ENCODE measurements around the gene CCDC117. TPM values are rescaled to one million over a fixed set of nuclear protein-coding genes. Genes with fewer than 3 reads are reported as not detected.
A peak's percentile ranks its signal among the peaks of the same experiment; 100 is the strongest.
"Not testable (repeated sequence)": the region's sequence is repeated elsewhere in the genome, so short reads cannot be mapped to it uniquely, and the experiment has no call there.

The CCDC117 gene
- polyA plus RNA-seq, 1 donor (not counting 4 experiments of a cell fraction or from before 2014, with no cell fraction given), result 8.8 TPM

DNA sequence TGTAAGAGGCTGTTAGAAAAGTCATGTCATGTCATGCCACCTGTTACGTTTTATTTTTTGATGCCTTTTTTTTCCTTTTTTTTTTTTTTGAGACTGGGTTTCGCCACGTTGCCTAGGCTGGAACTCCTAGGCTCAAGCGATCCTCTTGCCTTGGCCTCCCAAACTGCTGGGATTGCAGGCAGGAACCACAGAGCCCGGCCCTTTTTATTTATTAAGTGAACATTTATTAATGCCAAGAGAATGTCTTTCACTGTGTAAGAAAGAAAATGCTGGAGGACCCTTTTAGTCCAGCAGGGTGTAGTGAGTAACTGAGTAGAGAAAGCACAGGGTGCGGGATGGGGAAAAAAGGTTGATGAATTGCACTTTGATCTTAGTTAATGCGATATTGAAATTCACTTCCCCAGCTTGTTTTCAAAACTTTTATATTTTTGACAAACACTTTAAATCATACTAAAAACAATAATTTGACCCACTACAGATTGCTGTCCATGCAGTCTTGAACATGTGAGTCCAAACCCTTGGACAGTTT, 30.2 kb downstream of the CCDC117 start:
- dilution Hi-C loops (cut with MboI; ENCODE audit: extremely low pct_ligation_motif_present, low sequenced_read_pairs), result no loop called here
- Histone ChIP-seq H3K27ac (ENCODE audit: control insufficient read depth, insufficient read depth, low read length) (no peak overlapping the region), H3K79me2 (ENCODE audit: control insufficient read depth, insufficient read depth, low read length) (peaks cover 27% of the 10 kb centered on the region), H2AFZ (ENCODE audit: control insufficient read depth, low read length) (no peak overlapping the region), H3K9me3 (ENCODE audit: control insufficient read depth, low read depth, low read length) (no peaks in the 10 kb centered on the region), H3K27me3 (ENCODE audit: control insufficient read depth, extremely low read depth, insufficient read depth, low read length) (no peaks in the 10 kb centered on the region), H3K9ac (ENCODE audit: control insufficient read depth, extremely low read depth, insufficient read depth, low read length) (peak overlapping the region; percentile 56), H3K9me1 (ENCODE audit: control insufficient read depth, extremely low read depth, insufficient read depth, low read length) (no peaks in the 10 kb centered on the region), H3K36me3 (ENCODE audit: control insufficient read depth in 2 of 2, extremely low read depth in 1 of 2, insufficient read depth in 2 of 2, low read length in 2 of 2) (peaks cover 2 to 5% of the 10 kb centered on the region in 2 experiments), H3K4me1 (ENCODE audit: control insufficient read depth, extremely low read depth, insufficient read depth, low read length) (peaks cover 19% of the 10 kb centered on the region), H3K4me2 (ENCODE audit: control insufficient read depth, extremely low read depth, insufficient read depth, low read depth, low read length) (peak overlapping the region; percentile 86), H3K4me3 (ENCODE audit: control insufficient read depth in 2 of 3, extremely low read depth in 1 of 3, insufficient read depth in 2 of 3, low read depth in 1 of 3, low read length in 3 of 3) (peak overlapping the region in 1 of 3 experiments; percentile 29), H4K20me1 (ENCODE audit: control insufficient read depth, extremely low read depth, insufficient read depth, low read length) (no peaks in the 10 kb centered on the region)
- no peak for FAIRE-seq
- TF ChIP-seq EZH2 (IDR thresholded peaks at IDR 0.05; ENCODE audit: low read length) (no peak), CTCF (optimal IDR thresholded peaks at IDR 0.05 in 1 of 3, IDR thresholded peaks at IDR 0.05 in 1 of 3, conservative IDR thresholded peaks at IDR 0.05 in 1 of 3; ENCODE audit: extremely low read depth in 1 of 3, insufficient read depth in 2 of 3, low read length in 3 of 3) (no peak)
- no peak for DNase-seq (ENCODE audit: low read depth, low spot score)

GRCh38 chr22:28805426-28805825, 32.9 kb downstream of the CCDC117 start:
- H3K4me3 ChIP-seq (ENCODE audit: control insufficient read depth in 2 of 3, extremely low read depth in 1 of 3, insufficient read depth in 2 of 3, low read depth in 1 of 3, low read length in 3 of 3); H3K9me3 ChIP-seq (ENCODE audit: control insufficient read depth, low read depth, low read length); DNase-seq (ENCODE audit: low read depth, low spot score); H3K9ac ChIP-seq (ENCODE audit: control insufficient read depth, extremely low read depth, insufficient read depth, low read length); FAIRE-seq; H3K4me2 ChIP-seq (ENCODE audit: control insufficient read depth, extremely low read depth, insufficient read depth, low read depth, low read length); H2AFZ ChIP-seq (ENCODE audit: control insufficient read depth, low read length); H3K27ac ChIP-seq (ENCODE audit: control insufficient read depth, insufficient read depth, low read length); H3K36me3 ChIP-seq (ENCODE audit: control insufficient read depth in 2 of 2, extremely low read depth in 1 of 2, insufficient read depth in 2 of 2, low read length in 2 of 2); dilution Hi-C loops (cut with MboI; ENCODE audit: extremely low pct_ligation_motif_present, low sequenced_read_pairs); H4K20me1 ChIP-seq (ENCODE audit: control insufficient read depth, extremely low read depth, insufficient read depth, low read length); H3K79me2 ChIP-seq (ENCODE audit: control insufficient read depth, insufficient read depth, low read length); H3K9me1 ChIP-seq (ENCODE audit: control insufficient read depth, extremely low read depth, insufficient read depth, low read length); H3K27me3 ChIP-seq (ENCODE audit: control insufficient read depth, extremely low read depth, insufficient read depth, low read length): not testable (repeated sequence)
- H3K4me1 ChIP-seq (ENCODE audit: control insufficient read depth, extremely low read depth, insufficient read depth, low read length), result peaks cover 11% of the 10 kb centered on the region

Data from keratinocyte (primary cell).